GM12891 (cell line): Measurements from ENCODE around the gene AMBRA1.

Experiments used
- DNase-seq: peaks from one replicate; pipeline ENCODE4 v3.0.0; 2011; ENCODE audit warnings: low spot score; ENCODE audit not compliant: insufficient read length
- FAIRE-seq: peaks from 2 replicates; lab custom pipeline; 2011; peaks lifted over from hg19 to GRCh38; lab: Jason Lieb, UNC
- PAX5 ChIP-seq: IDR thresholded peaks from 2 replicates; pipeline ENCODE4 v1.6.1; 2011; ENCODE audit warnings: low read length, moderate library complexity, mild to moderate bottlenecking; ENCODE audit not compliant: insufficient read depth, severe bottlenecking
- POLR2A ChIP-seq: IDR thresholded peaks from 2 replicates; pipeline ENCODE4 v1.6.1; 2011; ENCODE audit warnings: low read depth, low read length, control low read depth
- POLR2AphosphoS5 ChIP-seq: IDR thresholded peaks from 2 replicates; pipeline ENCODE4 v1.6.1; 2011; ENCODE audit warnings: low read depth, low read length, control low read depth
- POU2F2 ChIP-seq: IDR thresholded peaks from 2 replicates; pipeline ENCODE4 v1.6.1; 2011; ENCODE audit warnings: low read depth, mild to moderate bottlenecking, control low read depth, low read length, moderate library complexity
- SPI1 ChIP-seq: IDR thresholded peaks from 2 replicates; pipeline ENCODE4 v1.6.1; 2011; ENCODE audit warnings: low read depth, low read length, control low read depth
- TAF1 ChIP-seq: IDR thresholded peaks from 2 replicates; pipeline ENCODE4 v1.6.1; 2011; ENCODE audit warnings: low read depth, low read length, control low read depth

AMBRA1 gene

DNA sequence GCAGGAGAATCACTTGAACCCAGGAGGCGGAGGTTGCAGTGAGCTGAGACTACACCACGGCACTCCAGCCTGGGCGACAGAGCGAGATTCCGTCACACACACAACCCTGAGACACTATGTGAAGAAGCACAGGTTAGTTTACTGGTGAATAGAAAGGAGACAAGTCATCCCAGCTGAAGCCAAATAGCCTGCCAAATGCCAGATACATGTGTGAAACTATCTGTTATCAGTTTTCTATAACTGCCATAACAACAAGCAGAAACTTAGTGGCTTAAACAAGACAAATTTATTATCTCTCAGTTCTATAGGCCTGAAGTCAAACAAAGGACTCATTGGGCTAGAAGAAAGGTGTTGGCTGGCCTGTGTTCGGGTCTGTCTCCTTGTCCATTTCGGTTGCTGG is 114.2 kb downstream of the AMBRA1 start:
- TF ChIP-seq POU2F2 (no peak), SPI1 (no peak), PAX5 (no peak), POLR2A (no peak), POLR2AphosphoS5 (no peak), TAF1 (no peak)
- FAIRE-seq, result no peak
- DNase-seq, result no peak

DNA sequence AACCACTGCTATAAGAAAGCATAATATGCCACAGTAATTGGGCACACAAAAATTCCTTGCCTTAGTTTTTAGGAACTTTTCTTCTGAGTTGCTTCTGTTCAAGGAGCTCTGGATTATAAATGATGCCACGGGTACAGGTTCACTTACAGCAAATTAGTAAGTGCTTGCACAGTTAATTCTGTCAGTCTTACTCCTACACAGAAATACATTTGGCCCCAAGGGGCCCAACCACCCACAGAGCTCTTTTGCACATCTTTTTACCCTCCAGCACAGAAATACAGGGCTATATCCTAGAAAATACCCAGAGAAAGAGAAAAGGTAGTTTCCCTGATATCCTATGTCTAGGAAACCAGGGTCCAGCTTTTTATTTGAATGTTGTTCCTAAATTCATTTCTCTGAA is 115.6 kb downstream of the AMBRA1 start:
- DNase-seq (no peak), FAIRE-seq (no peak)
- TF ChIP-seq POLR2A (no peak), TAF1 (no peak), POU2F2 (no peak), SPI1 (no peak), POLR2AphosphoS5 (no peak), PAX5 (no peak)

DNA sequence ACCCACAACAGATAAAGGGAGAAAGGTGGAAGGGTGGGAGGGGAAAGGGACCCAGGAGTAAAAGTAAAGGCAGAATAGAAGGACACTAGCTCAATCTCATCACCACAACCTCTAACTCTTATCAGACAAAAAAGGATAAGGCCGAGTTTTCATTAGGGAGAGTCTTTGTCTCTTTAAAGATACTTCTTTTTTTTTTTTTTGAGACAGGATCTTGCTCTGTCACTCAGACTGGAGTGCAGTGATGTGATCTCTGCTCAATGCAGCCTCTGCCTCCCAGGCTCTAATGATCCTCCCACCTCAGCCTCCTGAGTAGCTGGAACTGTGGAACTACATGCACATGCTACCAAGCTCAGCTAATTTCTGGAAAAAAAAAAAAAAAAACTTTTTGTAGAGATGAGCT is 116.7 kb downstream of the AMBRA1 start:
- no peak for TF ChIP-seq SPI1
- no peak for DNase-seq
- no peak for FAIRE-seq

DNA sequence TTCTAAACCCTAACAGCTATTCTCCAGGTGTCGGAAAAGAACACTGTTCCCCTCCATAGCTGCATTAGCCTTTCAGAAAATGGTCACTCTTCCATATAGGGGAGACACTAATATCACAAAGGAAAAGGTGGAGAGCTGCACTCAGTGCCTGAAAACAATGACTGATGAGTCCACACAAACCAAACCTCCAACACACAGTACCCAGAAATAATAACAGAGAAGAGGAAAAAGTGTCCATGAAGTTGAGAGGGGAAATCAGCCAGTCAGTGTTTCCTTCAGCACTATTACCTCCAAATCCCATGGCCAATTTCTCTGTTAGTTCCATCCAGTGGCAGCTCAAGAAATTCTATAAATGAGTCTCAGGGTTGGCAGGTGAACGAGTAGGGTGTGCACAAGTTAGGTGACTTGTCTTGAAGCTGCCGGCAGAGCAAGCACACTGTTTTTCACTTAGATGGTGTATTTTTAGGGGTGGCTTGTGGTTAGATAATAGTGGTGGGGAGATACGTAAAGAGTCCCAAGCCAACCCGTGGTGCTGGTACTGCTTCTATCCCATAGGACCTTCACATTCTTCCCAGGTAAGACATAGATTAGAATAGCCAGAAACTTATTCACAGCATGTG is 117.8 kb downstream of the AMBRA1 start:
- DNase-seq (no peak), FAIRE-seq (no peak)
- TF ChIP-seq TAF1 (no peak), POLR2A (no peak), SPI1 (no peak), PAX5 (no peak), POLR2AphosphoS5 (no peak), POU2F2 (no peak)

DNA sequence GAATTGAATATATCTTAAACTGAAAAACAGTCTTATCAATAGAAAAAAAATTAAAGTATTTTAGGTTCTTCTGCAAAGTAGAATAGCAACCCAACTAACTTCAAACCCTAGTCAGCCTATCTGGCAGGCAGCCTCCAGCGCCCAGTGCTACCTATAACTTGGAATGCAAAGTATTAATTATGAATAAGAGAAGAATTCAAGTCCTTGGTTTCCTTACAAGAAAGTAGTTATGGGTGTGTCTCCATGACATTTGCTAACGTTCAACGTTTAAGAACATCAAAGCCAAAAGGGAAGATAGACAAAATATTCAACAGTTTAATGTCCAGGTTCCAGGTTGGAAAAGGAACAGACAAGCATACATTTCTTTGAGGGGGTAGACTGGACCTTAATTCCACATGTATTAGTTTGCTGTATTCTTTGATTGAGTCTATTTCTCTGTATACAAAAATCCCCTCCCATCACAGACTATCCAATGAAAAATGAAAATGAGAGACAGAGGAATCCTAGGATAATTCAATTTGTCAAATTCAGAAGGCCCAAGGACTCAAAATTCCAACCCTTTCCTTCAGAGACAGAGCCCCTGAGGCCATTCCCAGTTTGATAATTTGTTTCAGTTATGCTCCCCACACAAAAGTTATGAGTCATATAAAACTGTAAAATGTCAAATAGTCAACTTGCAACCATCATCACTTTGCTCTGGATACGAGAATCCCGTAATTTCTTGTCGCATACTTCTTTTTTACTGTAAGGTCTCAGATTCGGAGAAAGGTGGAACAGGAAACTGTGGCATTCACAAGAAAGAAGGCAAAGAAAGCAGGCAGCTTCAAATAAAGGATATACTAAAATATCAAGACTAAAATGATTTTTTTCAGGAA is 118.5 kb downstream of the AMBRA1 start:
- no peak for FAIRE-seq
- TF ChIP-seq TAF1 (no peak), SPI1 (no peak), PAX5 (no peak), POU2F2 (no peak), POLR2AphosphoS5 (no peak), POLR2A (no peak)
- no peak for DNase-seq

DNA sequence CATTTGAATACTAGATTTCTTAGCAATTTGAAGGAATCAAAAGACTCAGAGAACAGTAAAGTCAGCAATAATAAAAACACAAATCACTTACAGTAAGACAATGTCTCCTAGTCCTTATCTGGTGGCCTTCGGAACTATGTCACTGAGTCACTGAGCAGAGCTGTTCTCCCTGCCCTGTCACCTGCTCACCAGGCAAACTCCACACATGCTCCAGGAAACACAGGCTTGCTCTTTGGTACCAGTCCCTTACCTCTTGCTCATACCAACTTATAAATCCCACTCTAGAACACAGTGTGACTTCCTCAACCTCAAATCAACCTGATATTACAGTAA is 121.2 kb downstream of the AMBRA1 start:
- no peak for TF ChIP-seq SPI1
- TF ChIP-seq POLR2A, result no peak
- no peak for TF ChIP-seq TAF1
- TF ChIP-seq POU2F2, result no peak
- no peak for TF ChIP-seq PAX5
- no peak for TF ChIP-seq POLR2AphosphoS5
- DNase-seq, result no peak
- FAIRE-seq, result no peak

DNA sequence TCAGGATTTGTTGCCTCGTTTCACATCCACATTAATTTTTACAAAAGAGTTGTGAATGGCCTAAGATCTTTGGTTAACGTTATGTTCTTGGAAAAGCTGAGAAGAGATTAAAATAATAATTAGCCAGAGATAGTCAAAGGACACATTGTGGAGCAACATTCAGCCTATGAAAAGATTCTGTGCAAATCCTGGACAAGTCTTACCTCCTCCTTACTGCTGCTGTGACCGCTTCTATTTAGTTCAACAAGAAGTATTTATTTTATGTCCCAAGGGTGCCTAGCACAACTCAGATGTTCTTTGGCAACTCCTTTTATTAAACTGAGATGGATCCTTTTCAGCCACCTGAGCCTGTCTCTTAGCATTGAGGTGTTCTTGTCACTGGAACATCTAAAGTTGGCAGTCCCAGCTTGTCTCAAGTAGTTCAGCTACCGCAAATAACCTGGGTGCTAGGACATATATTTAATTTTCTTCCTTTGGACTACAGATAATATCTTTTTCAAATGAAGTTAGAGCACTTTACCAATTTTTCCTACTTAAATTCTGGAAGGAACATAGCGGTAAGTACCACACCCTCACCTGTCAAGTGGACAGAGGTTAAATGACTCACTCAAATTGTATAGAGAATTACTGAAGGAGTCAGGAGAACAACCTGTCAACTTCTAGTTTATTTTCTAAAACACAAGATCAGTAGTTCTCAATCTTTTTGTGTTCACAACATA is 121.7 kb downstream of the AMBRA1 start:
- FAIRE-seq (no peak), DNase-seq (no peak)
- TF ChIP-seq SPI1 (no peak), POU2F2 (no peak), TAF1 (no peak), PAX5 (no peak), POLR2A (no peak), POLR2AphosphoS5 (no peak)

DNA sequence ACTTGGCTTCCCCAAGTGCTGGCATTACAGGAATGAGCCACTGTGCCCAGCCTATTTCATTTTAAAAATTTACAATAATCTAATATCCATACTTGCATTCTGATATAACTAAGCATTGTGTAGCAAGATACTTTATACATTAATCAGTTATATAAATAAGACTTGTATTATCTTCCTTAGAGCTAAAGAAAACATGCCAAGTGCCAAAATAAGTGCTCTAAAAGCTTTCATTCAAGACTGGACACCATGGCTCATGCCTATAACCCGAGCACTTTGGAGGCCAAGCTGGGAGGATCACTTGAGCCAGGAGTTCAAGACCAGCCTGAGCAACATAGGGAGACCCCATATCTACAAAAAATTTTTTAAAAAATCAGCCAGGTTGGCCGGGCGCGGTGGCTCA is 123.9 kb downstream of the AMBRA1 start:
- DNase-seq, result no peak
- no peak for TF ChIP-seq POU2F2
- no peak for TF ChIP-seq POLR2AphosphoS5
- TF ChIP-seq PAX5, result no peak
- TF ChIP-seq SPI1, result no peak
- no peak for TF ChIP-seq TAF1
- TF ChIP-seq POLR2A, result no peak
- FAIRE-seq, result no peak

DNA sequence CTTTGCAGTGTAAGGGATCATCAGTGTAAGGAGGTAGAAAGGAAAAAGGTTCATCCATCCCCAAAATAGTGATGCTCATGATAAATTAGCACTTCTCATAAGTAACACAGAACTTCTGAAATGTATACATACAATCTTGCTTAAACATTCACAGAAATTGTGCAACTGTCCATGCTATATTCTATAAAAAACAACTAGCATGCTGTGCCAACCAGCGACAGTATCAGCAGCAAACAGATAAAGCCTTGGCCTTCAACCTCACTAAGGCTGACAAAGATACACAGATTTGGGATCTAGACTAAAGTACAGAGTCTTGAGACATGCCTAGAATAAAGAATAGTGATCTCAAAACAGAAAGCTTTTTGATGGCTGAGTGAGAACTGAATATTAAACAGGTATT is 128.1 kb downstream of the AMBRA1 start:
- FAIRE-seq (no peak), DNase-seq (no peak)
- TF ChIP-seq PAX5 (no peak), SPI1 (no peak), TAF1 (no peak), POLR2AphosphoS5 (no peak), POLR2A (no peak), POU2F2 (no peak)
